GM15510 (cell line): ENCODE data around the gene DPEP2.

Experiments
- POLR2A ChIP-seq: IDR thresholded peaks from 3 replicates; pipeline ENCODE4 v1.6.1; 2011; ENCODE audit warnings: borderline replicate concordance; ENCODE audit not compliant: insufficient read length; ENCODE audit errors: extremely low read depth

DPEP2 gene

GRCh38 chr16:67951485-67951884 lies 47.8 kb downstream of the DPEP2 start:
- no peak for TF ChIP-seq POLR2A

DNA sequence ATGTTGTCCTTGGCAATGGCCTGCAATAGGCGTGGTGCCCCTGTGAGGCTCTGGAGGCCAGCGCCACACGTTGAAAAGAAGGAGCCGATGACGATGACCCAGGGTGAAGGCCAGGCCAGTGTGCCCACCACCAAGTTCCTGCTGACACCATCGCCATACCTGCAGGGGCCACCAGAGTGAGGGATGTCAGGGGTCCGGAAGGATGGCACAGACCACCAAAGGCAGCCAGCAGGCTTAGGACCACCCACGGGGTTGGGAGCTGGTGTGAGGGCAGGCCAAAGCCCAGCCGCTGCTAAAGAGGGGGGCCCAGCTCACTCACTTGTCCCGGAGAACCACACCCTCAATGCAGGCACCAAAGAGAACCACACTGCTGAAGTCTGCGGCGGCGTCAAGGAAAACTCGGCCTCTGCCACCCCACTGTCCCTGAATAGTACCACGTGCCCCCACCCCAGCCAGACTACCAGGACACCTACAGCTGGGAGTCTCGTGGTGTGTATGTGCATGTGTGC lies 48.9 kb downstream of the DPEP2 start:
- no peak for TF ChIP-seq POLR2A

DNA sequence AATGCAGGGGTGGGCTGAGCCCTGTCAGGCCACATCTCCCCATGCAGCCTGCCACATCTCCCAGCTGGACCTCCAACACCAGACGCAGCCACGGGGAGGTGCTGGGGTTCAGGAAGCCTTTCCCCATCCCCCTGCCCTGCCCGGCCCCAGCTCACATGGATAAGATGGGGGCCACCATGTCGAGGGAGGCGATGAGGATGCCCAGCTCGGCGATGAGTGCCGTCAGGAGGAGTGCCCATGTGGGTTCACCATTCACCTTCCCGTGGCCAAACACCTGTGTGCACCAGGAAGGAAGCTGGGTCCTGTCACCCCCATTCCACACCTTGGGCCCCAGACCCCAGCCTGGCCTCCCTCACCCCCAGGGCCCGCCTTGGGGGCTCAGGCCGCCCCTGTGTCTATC lies 49.6 kb downstream of the DPEP2 start:
- TF ChIP-seq POLR2A: no peak

DNA sequence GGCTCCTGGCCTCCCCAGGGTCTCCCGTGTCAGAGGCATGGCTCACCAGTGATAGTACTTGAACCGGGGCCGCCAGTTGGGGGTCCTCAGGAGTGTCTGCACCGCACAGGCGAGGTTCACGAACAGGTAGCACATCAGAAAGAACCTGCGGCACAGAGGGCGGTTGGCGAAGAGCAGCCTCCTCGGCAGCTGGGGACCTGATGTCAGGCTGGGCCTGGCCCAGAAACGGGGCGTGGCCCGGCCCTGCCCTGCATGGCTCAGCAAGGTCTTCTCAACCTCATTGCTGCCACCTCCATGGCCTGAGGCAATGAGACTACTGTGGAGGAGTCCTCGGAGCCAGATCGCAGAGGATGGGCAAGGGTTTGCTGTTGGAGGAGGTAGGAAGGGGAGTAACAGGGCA lies 51.3 kb downstream of the DPEP2 start:
- TF ChIP-seq POLR2A: no peak

DNA sequence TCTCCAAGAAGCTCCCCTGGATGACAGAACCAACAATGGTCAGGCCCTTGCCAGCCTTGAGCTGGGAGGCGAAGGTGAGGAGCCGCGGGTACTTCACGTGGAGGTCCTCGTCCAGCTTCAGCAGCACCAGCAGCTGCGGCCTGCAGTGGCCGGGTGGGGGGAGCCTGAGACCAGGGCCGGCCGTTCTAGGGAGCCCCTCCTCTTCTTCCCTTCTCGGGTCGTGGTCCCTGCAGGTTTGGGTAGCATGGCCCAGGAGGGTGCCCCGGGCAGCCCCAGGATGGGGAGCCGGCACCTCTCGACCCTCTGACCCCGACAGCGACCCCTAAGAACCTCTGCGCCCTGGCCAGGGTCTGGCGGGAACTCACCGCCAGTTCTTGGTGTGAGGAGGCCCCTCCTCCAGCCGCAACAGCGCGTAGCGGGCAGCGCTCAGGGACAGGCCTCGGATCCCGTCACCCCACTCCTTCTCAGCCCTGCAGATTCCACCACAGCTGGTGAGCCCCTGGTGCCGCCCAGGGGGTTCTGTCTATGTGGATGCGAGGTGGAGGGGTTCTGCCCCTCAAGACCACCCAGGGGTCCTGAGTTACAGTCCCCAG lies 52.2 kb downstream of the DPEP2 start:
- TF ChIP-seq POLR2A: no peak

DNA sequence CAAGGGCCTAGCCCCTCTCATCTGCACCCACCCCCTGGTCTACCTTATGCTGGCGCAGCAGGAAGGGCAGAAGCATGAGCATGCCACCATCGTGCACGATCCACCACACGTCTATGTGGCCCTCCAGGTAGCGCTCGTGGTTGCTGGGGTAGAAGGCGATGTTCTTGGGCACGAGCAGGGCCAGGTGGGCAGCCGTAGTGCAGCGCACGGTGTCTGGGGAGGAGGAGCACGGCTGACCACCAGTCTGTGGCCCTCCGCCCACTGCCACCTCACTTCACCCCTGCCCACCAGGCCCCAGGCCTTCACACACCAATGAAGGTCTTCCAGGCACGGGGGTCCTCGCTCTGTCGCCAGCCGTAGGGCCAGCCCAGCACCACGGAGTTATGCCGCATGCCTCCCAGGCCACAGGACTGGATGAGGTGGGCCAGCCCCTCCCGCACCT lies 53.1 kb downstream of the DPEP2 start:
- no peak for TF ChIP-seq POLR2A

GRCh38 chr16:67945392-67945933 lies 53.8 kb downstream of the DPEP2 start:
- no peak for TF ChIP-seq POLR2A

DNA sequence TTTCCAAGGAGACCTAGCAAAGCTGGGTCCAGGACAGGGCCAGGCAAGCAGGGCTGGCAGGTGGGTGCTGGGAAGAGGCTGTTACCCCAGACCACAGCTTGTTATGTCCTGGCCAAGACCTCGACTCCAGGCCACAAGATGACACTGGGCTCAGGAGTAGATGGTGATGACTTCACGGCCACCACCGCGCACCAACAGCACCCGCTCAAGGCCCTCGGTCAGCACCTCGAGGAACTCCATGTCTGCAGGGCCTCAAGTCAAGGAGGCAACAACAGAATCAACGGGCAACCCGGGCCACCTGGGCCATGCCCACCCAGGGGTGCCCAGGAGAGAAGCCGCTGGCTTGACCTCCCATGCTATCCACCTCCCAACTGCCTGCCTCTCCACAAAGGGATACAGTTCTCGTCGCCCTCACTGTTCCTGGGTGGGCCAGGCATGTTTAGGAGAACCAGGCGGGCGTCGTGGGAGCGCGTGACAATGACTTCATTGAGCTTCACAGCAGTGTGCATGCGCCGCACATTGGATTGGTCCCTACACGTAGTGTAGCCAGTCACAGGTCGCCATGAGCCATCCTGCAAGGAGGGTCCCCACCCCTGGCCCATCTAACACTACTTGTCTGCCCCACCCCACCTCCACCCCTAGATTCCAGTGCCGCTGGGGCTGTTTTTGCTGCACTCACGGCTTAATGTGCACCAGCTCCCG lies 54.4 kb downstream of the DPEP2 start:
- no peak for TF ChIP-seq POLR2A

GRCh38 chr16:67943619-67944504 lies 55.4 kb downstream of the DPEP2 start, which contains the start of gene LCAT:
Gene LCAT, minus strand, starts transcription at chr16:67944120. Its CDS starts 19 bp downstream, at chr16:67944101.
- TF ChIP-seq POLR2A: no peak

DNA sequence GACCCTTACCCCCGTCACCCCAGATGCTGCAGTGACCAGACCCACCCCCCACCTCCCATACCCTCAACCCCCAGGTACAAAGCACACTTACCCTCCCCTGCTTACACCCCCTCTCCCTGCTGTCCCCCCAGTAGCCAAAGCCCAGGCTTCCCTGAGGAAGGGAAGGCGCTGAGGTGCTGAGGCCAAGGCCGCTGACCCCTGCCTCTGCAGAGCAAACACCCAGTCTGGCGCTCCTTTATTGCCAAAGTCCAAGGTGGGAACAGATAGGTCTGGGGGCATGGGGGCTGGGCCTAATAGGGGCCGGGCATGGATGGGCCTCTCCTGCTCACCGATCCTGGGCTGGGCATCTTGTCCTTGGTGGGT lies 56.0 kb downstream of the DPEP2 start:
- no peak for TF ChIP-seq POLR2A

DNA sequence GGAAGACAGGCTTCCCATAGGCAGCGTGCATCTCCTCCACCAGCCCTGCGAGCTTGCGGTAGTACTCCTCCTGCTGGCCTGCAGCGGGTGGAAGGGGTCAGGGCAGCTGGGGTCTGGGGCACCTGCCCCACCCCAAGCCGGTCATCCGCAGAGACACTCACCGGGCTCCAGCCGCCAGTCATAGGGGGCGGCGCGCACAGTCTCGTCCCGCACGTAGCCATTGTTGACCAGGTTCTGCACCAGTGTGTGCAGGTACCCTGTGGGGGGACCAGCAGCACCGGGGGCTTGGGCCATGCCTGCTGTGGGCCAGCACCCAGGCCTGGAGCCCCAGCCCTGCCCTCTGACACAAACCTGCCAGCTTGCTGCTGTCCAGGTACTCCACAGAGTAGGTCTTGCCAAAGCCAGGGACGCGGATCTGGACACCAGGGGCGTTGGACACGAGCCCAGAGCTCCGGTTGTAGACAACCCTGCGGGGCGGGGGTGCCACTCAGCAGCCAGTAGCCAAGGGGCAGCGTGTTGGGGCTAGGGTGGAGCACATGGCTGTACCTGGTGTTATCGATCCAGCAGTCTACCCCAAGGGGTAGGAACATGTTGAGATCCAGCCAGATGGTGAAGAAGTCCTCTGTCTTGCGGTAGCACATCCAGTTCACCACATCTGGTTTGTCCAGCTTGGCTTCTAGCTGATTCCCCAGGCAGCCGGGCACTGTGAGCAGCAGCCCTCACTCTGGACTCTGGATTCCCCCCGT lies 56.6 kb downstream of the DPEP2 start:
- no peak for TF ChIP-seq POLR2A

GRCh38 chr16:67942200-67942509 lies 57.1 kb downstream of the DPEP2 start:
- TF ChIP-seq POLR2A: no peak

DNA sequence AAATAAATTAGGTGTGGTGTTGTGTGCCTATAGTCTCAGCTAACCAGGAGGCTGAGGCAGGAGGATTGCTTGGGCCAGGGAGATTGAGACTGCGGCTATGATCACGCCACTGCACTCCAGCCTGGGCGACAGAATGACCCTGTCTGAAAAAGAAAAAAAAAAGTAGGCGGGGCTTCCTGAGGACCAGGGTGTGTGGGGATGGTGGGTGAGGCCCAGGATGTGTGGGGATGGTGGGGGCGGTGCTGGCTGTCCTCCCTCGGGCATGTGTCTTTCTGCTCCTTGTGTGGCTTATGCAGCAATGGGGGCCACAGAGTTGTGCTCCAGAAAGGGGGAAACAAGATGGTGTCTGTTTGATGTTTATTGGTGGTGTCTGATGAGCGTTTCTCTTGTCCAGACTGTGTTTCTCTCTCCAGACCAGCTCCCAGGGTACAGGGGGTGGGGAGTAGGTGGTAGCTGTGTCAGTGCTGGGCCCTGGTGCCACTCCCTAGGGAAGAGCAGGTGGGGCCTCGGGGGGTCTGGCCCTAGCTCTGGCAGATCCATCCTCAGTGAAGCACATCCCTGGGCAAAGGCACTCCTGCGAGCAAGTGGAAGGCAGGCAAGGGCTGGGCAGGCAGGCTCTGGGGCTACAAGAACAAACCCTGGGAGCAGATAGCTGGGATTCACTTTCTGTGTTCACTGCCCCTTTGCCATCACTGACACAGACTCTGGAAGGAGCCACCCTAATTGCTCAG lies 57.6 kb downstream of the DPEP2 start:
- no peak for TF ChIP-seq POLR2A
